HG03460 (cell line): ENCODE results near the gene HBEGF.
A peak's percentile ranks its signal among the peaks of the same experiment; 100 is the strongest.
"Not testable (repeated sequence)": the region's sequence is repeated elsewhere in the genome, so short reads cannot be mapped to it uniquely, and the experiment has no call there.

Source experiments
- ATAC-seq: cut with Tn5 transposase; IDR thresholded peaks from one replicate; pipeline ENCODE4 v1.9.1; 2021; ENCODE audit not compliant: unreplicated experiment

The HBEGF gene

GRCh38 chr5:140361901-140362300 lies 15.5 kb upstream of the HBEGF start:
- ATAC-seq, result no peak

DNA sequence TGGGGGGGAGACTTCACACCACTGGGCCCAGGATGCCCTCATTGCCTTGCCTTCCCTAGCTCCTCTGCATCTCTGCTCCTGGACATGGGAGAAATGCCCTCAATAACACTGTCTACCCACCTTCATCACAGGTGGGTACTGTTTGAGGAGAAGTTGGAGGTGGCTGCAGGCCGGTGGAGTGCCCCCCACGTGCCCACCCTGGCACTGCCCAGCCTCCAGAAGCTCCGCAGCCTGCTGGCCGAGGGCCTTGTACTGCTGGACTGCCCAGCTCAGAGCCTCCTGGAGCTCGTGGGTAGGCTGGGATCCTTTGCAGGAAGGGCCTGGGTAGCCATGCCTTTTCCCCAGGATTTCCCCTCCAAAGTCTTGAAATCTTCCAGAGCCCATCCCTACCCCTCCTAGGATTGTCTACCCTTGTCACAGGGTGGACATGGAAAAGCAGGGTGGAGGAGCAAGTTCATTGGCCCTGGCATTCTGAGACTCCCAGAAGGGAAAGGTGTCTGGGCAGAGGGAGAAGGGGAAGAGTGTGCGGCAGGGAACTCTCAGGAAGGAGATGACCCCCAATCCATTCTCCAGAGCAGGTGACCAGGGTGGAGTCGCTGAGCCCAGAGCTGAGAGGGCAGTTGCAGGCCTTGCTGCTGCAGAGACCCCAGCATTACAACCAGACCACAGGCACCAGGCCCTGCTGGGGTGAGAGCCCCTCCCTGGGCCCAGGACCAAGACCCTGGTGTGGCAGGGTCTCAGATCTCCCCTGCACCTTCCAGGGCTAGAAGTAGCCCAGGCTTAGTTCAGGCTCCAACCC lies 14.5 kb upstream of the HBEGF start:
- no peak for ATAC-seq

GRCh38 chr5:140360101-140360500 lies 13.7 kb upstream of the HBEGF start, which contains the start of gene SLC4A9:
SLC4A9 (plus strand) TSS chr5:140360194; CDS start chr5:140360237, 43 bp downstream.
- no peak for ATAC-seq

DNA sequence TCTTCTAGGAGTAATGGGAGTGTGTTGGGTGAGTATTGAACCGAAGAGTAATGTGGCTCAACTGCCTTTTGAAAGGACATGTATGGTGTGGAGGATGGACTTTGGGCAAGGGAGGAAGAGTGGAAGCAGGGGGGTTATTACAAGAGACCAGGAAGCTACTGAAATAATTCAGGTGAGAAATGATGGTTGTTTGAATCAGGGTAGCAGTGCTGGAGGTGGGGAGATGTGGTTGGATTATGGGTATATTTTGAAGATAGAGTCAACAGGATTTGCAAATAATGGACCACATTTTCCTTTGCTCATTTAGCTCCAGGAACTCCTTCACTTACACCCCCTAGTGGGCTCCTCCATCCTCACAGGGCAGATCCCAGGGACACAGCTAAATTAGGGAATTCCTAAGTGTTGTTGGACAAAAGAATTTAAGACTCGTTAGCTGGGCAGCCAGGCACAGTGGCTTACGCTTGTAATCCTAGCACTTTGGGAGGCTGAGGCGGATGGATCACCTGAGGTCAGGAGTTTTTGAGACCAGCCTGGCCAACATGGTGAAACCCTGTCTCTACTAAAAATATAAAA lies 12.4 kb upstream of the HBEGF start:
- ATAC-seq, result no peak

- peak; percentile 93 for ATAC-seq
Measured at GRCh38 chr5:140357726-140358093, 11.3 kb upstream of the HBEGF start.

GRCh38 chr5:140356853-140357725 lies 10.7 kb upstream of the HBEGF start:
- peak; percentile 18 for ATAC-seq

- ATAC-seq, result no peak
Measured at GRCh38 chr5:140355546-140355945, 9.1 kb upstream of the HBEGF start.

- peak; percentile 58 for ATAC-seq
Measured at GRCh38 chr5:140351609-140352334, 5.4 kb upstream of the HBEGF start.

DNA sequence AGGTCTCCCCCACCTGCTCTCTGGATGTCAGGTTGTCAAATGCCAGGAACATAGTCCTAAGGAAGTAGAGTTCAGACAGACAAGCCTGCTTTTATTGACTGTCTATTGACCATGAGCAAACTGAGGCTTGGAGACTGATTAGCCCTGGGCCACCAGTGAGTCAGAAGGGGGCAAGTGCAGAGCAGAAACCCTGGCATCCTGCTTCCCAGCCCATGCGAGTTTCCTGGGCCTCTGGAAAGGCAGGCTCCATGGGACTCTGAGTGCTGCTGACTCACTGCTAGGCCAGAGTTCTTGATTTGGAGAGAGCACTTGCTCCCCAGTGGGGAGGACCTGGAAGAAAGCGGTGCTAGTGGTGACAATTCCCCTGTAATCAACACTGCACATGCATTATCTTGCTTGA lies 2.8 kb upstream of the HBEGF start:
- no peak for ATAC-seq

GRCh38 chr5:140348104-140348503 lies 1.7 kb upstream of the HBEGF start:
- no peak for ATAC-seq

DNA sequence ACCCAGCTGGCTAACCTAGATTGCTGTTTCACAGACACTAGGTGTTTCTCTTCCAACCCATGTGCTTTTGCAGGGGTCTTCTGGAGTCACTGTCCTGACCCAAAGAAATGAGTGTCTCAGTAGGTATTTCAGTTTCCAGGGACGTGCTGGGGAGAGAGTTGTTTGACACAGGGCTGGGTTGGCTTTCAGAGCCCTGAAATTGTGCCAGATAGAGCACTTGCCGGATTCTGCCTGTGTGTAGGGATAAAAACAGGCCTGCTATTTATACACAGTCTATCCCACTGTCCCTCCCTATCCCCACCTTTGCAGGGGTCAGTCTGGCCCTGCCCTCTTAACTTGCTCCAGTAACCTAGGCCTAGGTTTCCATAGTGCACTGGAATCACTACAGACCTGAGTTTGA lies 957 bp upstream of the HBEGF start:
- ATAC-seq, result no peak

GRCh38 chr5:140345919-140346347 lies 470 bp downstream of the HBEGF start:
- peak; percentile 18 for ATAC-seq

DNA sequence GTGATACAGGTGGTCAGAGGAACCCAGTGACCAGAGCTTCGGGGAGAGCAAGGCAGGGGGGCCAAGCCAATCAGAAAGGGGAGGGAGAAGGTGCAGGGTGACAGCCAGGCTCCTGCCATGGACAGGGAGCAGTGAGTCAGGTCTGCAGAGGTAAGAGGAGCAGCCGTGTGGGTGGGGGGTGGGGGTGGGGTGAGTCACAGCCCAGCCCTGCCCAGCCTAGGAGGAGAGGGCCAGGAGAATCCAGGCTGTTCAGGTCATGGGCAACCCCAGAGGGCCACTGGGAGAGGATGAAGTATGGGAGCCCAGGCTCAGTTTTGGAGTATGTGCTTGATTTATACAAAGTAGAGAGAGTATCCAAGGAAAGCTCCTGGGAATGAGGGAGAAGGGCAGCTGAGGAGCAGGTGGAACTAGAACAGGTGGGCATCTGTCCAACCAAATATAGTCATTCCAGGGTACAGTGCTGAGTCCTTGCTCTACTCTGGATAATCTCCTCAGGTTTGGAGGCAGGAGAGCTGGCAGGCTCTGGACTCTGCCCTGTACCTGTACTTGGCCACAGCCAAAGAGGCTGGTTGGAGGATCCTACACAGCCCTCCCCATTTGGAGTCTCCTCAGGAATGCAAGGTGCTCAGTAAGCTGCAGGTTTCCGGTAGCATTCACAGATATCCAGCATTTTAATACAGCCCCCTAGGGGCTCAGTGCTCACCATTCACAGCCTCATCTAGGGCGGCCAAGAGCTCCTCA lies 1.6 kb downstream of the HBEGF start:
- no peak for ATAC-seq

- not testable (repeated sequence) for ATAC-seq
Measured at GRCh38 chr5:140343849-140344248, 2.6 kb downstream of the HBEGF start.

- no peak for ATAC-seq
Measured at GRCh38 chr5:140342896-140343295, 3.5 kb downstream of the HBEGF start.

DNA sequence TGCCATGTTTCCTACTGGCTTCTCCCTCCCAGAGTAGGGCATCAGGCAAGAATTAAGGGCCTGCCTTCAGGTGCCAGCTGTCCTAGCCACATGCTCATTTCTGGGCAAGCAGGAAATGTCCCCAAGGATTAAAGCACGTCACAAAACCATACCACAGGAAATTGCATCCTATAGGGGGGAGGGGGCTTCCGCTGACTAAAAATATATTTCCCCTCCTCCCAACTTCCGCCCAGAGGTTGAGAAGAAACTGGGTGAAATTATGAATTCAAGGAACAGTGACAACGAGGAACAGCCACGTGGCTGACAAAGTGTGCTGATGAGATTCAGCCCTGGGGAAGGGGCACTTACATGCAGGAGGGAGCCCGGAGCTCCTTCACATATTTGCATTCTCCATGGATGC lies 4.1 kb downstream of the HBEGF start:
- no peak for ATAC-seq

GRCh38 chr5:140341591-140341990 lies 4.8 kb downstream of the HBEGF start:
- ATAC-seq, result no peak

DNA sequence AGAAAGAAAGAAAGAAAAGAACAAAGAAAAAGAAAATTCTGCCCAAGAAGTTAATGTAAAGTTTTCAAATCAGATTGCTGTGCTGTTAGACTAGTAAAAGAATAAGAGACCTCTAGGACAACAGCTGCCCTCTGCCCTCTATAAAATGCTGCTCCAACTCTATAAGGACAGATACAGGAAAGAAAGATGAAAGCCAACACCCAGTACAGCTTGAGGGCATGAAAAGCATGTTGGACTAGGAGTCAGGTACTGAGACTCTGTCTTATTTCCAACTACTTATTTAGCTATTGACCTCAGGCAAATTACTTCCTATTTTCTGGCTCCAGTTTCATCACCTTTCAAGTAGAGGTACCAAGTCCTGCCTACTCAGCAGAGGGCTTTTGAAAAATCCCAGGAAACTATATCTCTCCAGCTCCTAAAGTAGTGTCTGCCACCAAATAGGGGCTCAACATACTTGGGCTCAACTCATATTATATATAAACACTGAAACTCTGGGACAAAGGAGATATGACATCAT lies 5.7 kb downstream of the HBEGF start:
- ATAC-seq, result no peak

DNA sequence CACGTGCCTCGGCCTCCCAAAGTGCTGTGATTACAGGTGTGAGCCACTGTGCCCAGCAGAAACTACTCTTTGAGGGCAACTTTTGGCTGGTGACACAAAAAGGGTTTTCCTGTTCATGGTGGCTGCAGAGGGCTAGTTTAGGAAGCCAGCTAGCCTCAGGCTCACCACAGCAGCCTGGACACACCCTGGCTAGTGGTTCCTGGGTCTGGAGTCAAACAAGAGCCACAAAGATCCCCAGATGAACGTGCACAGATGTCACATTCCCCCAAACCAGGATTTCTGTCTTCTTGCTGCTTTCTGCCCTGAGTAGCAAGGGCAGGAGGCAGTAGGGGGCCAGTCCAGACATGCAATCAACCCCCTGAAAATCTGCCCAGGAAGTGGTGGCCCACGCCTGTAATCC lies 6.8 kb downstream of the HBEGF start:
- no peak for ATAC-seq

- no peak for ATAC-seq
Measured at GRCh38 chr5:140338908-140339307, 7.5 kb downstream of the HBEGF start.
